Activated CD4-positive, alpha-beta memory T cell treated with anti-CD3 and anti-CD28 coated beads for 36 hours (primary cell): ENCODE measurements around the gene NRL. TPM values are rescaled to one million over a fixed set of nuclear protein-coding genes. Genes with fewer than 3 reads are reported as not detected.

ENCODE experiments used
- CTCF ChIA-PET: fragments of 350-600 bp; sonication (Branson Sonifier 250); formaldehyde crosslinking; loops from one replicate; lab custom pipeline; 2021; ENCODE audit warnings: antibody characterized with exemption, inconsistent platforms; lab: Charles Lee
- POLR2A ChIA-PET: fragments of 350-600 bp; sonication (Branson Sonifier 250); formaldehyde crosslinking; loops from one replicate; lab custom pipeline; 2021; ENCODE audit warnings: antibody characterized with exemption; lab: Charles Lee
- DNase-seq: peaks from one replicate; pipeline ENCODE4 v3.0.0-alpha.2; 2020
- H3K27ac Mint-ChIP-seq: one replicate; pipeline ENCODE4 v1.8.0; 2021; ENCODE audit warnings: mixed read lengths
- H3K27me3 Mint-ChIP-seq: one replicate; pipeline ENCODE4 v1.8.0; 2021; ENCODE audit warnings: mixed read lengths
- H3K36me3 Mint-ChIP-seq: one replicate; pipeline ENCODE4 v1.8.0; 2021; ENCODE audit warnings: mixed read lengths
- H3K4me1 Mint-ChIP-seq: one replicate; pipeline ENCODE4 v1.8.0; 2021; ENCODE audit warnings: low read depth, mixed read lengths
- H3K4me3 Mint-ChIP-seq: one replicate; pipeline ENCODE4 v1.8.0; 2021; ENCODE audit warnings: mild to moderate bottlenecking, mixed read lengths
- H3K9me3 Mint-ChIP-seq: one replicate; pipeline ENCODE4 v1.8.0; 2021; ENCODE audit warnings: mixed read lengths
- intact Hi-C: fragments of 100-400 bp; cut with micrococcal nuclease; formaldehyde crosslinking; loops from one replicate; pipeline ENCODE4 v1.15.1; 2023
- total RNA-seq, 2 experiments: library from RNA; stranded (reverse); gene quantifications; one replicate each; pipeline ENCODE4 v1.2.3, GENCODE V29; 2021

The NRL gene
- total RNA-seq, 2 experiments from 2014 or later = 1.2 to 1.9 TPM

GRCh38 chr14:24144451-24144850, 29.7 kb upstream of the NRL start:
- H3K4me1 Mint-ChIP-seq = peaks cover 54% of the 10 kb centered on the region
- peak overlapping the region; percentile 58 for H3K27ac Mint-ChIP-seq
- CTCF ChIA-PET = interaction anchor here (1.5 to 6.3 kb wide), 2 partner anchors 17 to 86 kb away, joined by 3 to 76 read pairs; partner anchors contain the start of gene IRF9
- intact Hi-C loops = no loop called here
- H3K4me3 Mint-ChIP-seq = peak overlapping the region; percentile 41
- no peaks in the 10 kb centered on the region for H3K27me3 Mint-ChIP-seq
- DNase-seq = no peak
- POLR2A ChIA-PET = interaction anchor here (4.1 kb wide), 1 partner anchor 30 kb away, joined by 38 read pairs; the partner anchor contains the start of genes DCAF11 and NRL
- H3K9me3 Mint-ChIP-seq = no peaks in the 10 kb centered on the region
- H3K36me3 Mint-ChIP-seq = peaks cover 60% of the 10 kb centered on the region

GRCh38 chr14:24143511-24143910, 28.8 kb upstream of the NRL start:
- Mint-ChIP-seq H3K27me3 (no peaks in the 10 kb centered on the region), H3K4me3 (no peak overlapping the region), H3K9me3 (no peaks in the 10 kb centered on the region), H3K4me1 (peaks cover 54% of the 10 kb centered on the region), H3K27ac (peak overlapping the region; percentile 38), H3K36me3 (peaks cover 61% of the 10 kb centered on the region)
- DNase-seq = no peak
- POLR2A ChIA-PET = interaction anchor here (1.1 kb wide), 1 partner anchor 52 kb away, joined by 4 read pairs; the partner anchor contains the start of gene TM9SF1
- CTCF ChIA-PET = interaction anchor here (1.5 to 6.3 kb wide), 2 partner anchors 18 to 85 kb away, joined by 3 to 76 read pairs; partner anchors contain the start of gene IRF9
- intact Hi-C loops = no loop called here

- DNase-seq = peak; percentile 100
- Mint-ChIP-seq H3K36me3 (peaks cover 75% of the 10 kb centered on the region), H3K9me3 (no peaks in the 10 kb centered on the region), H3K27ac (peak within 1 kb of the TSS; percentile 94), H3K4me1 (peaks cover 65% of the 10 kb centered on the region), H3K27me3 (no peaks in the 10 kb centered on the region), H3K4me3 (peak within 1 kb of the TSS; percentile 97)
- intact Hi-C loops = loop anchor here (1.0 kb wide), 5 partner anchors 20 to 72 kb away; partner anchors contain the start of genes CHMP4A, DCAF11, IPO4 and IRF9
- ChIA-PET POLR2A (interaction anchor here (0.7 to 2.5 kb wide), 11 partner anchors 9 to 130 kb away, joined by 3 to 32 read pairs (median 4); partner anchors contain the start of genes CHMP4A, DCAF11, IPO4 and IRF9), CTCF (interaction anchor here (0.7 to 7.1 kb wide), 10 partner anchors 11 to 101 kb away, joined by 3 to 59 read pairs (median 4); partner anchors contain the start of genes DCAF11, FITM1, IRF9 and NRL)
Measured at GRCh38 chr14:24141097-24141880, 26.5 kb upstream of the NRL start, which contains the start of gene EMC9. TSS of gene EMC9 (minus strand) at chr14:24141591. CDS start at chr14:24141304, 287 bp downstream.

- Mint-ChIP-seq H3K9me3 (no peaks in the 10 kb centered on the region), H3K27me3 (no peaks in the 10 kb centered on the region), H3K4me3 (peak overlapping the region; percentile 97), H3K4me1 (peaks cover 54% of the 10 kb centered on the region), H3K36me3 (peaks cover 60% of the 10 kb centered on the region), H3K27ac (peak overlapping the region; percentile 64)
- intact Hi-C loops = no loop called here
- peak; percentile 62 for DNase-seq
- ChIA-PET POLR2A (interaction anchor here (1.1 to 4.9 kb wide), 5 partner anchors 21 to 56 kb away, joined by 3 to 73 read pairs (median 17); partner anchors contain the start of genes DCAF11, IRF9 and NRL), CTCF (interaction anchor here (1.4 to 7.1 kb wide), 3 partner anchors 21 to 31 kb away, joined by 3 to 59 read pairs (median 5); partner anchors contain the start of gene IRF9)
Measured at GRCh38 chr14:24139272-24139934, 24.7 kb upstream of the NRL start.

- ChIA-PET POLR2A (interaction anchor here (1.1 to 4.9 kb wide), 5 partner anchors 22 to 57 kb away, joined by 3 to 73 read pairs (median 10); partner anchors contain the start of genes DCAF11, IRF9, NRL and PCK2), CTCF (interaction anchor here (1.4 to 7.1 kb wide), 4 partner anchors 9 to 31 kb away, joined by 3 to 59 read pairs (median 4); partner anchors contain the start of genes IRF9 and RNF31)
- peaks cover 53% of the 10 kb centered on the region for H3K36me3 Mint-ChIP-seq
- intact Hi-C loops = no loop called here
- H3K4me1 Mint-ChIP-seq = peaks cover 50% of the 10 kb centered on the region
- H3K9me3 Mint-ChIP-seq = no peaks in the 10 kb centered on the region
- H3K27me3 Mint-ChIP-seq = no peaks in the 10 kb centered on the region
- H3K4me3 Mint-ChIP-seq = peak overlapping the region; percentile 97
- DNase-seq = no peak
- peak overlapping the region; percentile 64 for H3K27ac Mint-ChIP-seq
Measured at GRCh38 chr14:24138396-24139271, 23.9 kb upstream of the NRL start.

GRCh38 chr14:24137529-24138395, 23.0 kb upstream of the NRL start:
- Mint-ChIP-seq H3K9me3 (no peaks in the 10 kb centered on the region), H3K4me1 (peaks cover 46% of the 10 kb centered on the region), H3K27me3 (no peaks in the 10 kb centered on the region), H3K4me3 (peak overlapping the region; percentile 95), H3K27ac (peak overlapping the region; percentile 96), H3K36me3 (peaks cover 49% of the 10 kb centered on the region)
- no peak for DNase-seq
- ChIA-PET CTCF (interaction anchor here (0.8 to 7.1 kb wide), 7 partner anchors 9 to 80 kb away, joined by 3 to 59 read pairs (median 11); partner anchors contain the start of genes DCAF11, IRF9, NRL and PSME2), POLR2A (interaction anchor here (0.5 to 4.9 kb wide), 9 partner anchors 9 to 100 kb away, joined by 3 to 73 read pairs (median 5); partner anchors contain the start of genes DCAF11, IRF9, NRL and PCK2)
- intact Hi-C loops = loop anchor here (2.0 kb wide), 1 partner anchor 51 kb away; the partner anchor contains the start of gene IPO4

GRCh38 chr14:24136684-24137528, 22.2 kb upstream of the NRL start:
- intact Hi-C loops = loop anchor here (1.0 to 2.0 kb wide), 5 partner anchors 10 to 76 kb away; partner anchors contain the start of genes CHMP4A, IPO4, IRF9 and RNF31
- CTCF ChIA-PET = interaction anchor here (0.8 to 7.1 kb wide), 8 partner anchors 10 to 79 kb away, joined by 3 to 59 read pairs (median 13); partner anchors contain the start of genes DCAF11, IRF9, NRL and PSME2
- DNase-seq = peak; percentile 46

GRCh38 chr14:24135834-24136683, 21.3 kb upstream of the NRL start, which contains the start of gene PSME1:
TSS of gene PSME1 (plus strand) at chr14:24136194. CDS start at chr14:24136263, 69 bp downstream.
- peak within 1 kb of the TSS; percentile 96 for H3K27ac Mint-ChIP-seq
- ChIA-PET CTCF (interaction anchor here (0.8 to 7.1 kb wide), 9 partner anchors 11 to 173 kb away, joined by 3 to 59 read pairs (median 11); partner anchors contain the start of genes DCAF11, IPO4, IRF9 and LTB4R2), POLR2A (interaction anchor here (0.6 to 4.9 kb wide), 18 partner anchors 10 to 135 kb away, joined by 3 to 73 read pairs (median 5); partner anchors contain the start of genes CHMP4A, DCAF11, IPO4 and IRF9)
- peak; percentile 97 for DNase-seq
- H3K4me1 Mint-ChIP-seq = peaks cover 54% of the 10 kb centered on the region
- no peaks in the 10 kb centered on the region for H3K27me3 Mint-ChIP-seq
- H3K36me3 Mint-ChIP-seq = peaks cover 38% of the 10 kb centered on the region
- intact Hi-C loops = loop anchor here (1.0 to 2.0 kb wide), 5 partner anchors 11 to 77 kb away; partner anchors contain the start of genes CHMP4A, IPO4, IRF9 and RNF31
- H3K9me3 Mint-ChIP-seq = no peaks in the 10 kb centered on the region
- H3K4me3 Mint-ChIP-seq = peak within 1 kb of the TSS; percentile 95

More at GRCh38 chr14:24136684-24137528, 22.2 kb upstream of the NRL start:
- Mint-ChIP-seq H3K4me1 (peaks cover 51% of the 10 kb centered on the region), H3K36me3 (peaks cover 45% of the 10 kb centered on the region), H3K9me3 (no peaks in the 10 kb centered on the region), H3K27me3 (no peaks in the 10 kb centered on the region), H3K4me3 (peak overlapping the region; percentile 95), H3K27ac (peak overlapping the region; percentile 96)
- POLR2A ChIA-PET = interaction anchor here (0.5 to 4.9 kb wide), 14 partner anchors 10 to 101 kb away, joined by 3 to 73 read pairs (median 8); partner anchors contain the start of genes DCAF11, IPO4, IRF9 and NRL
